Middle frontal gyrus (tissue), 1 donor: Measurements from ENCODE around the gene ELP4.
"Not testable (repeated sequence)": the region's sequence is repeated elsewhere in the genome, so short reads cannot be mapped to it uniquely, and the experiment has no call there.

Experiments used
- DNase-seq: peaks from one replicate; pipeline ENCODE4 v3.0.0-alpha.2; 2015; ENCODE audit warnings: low spot score; ENCODE audit errors: extremely low spot score

ELP4 gene

DNA sequence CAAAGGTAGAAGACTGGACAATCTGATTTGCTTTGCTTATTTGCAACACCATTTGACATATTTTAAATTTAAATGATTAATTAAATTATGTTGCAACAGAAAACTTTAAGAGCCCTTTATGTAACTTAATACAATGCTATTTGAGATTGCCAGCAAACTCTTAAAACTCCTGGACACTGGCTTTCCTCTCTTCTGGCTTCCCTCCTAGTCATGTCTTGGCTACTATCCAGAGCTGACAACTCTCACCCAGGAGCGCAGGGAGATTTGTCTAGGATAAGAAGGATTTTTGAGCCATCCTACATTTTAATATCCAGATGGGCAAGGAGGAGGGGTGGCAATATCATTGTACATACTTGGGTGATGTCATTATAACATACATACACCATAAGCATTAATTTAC is 134.3 kb downstream of the ELP4 start:
- DNase-seq: no peak

DNA sequence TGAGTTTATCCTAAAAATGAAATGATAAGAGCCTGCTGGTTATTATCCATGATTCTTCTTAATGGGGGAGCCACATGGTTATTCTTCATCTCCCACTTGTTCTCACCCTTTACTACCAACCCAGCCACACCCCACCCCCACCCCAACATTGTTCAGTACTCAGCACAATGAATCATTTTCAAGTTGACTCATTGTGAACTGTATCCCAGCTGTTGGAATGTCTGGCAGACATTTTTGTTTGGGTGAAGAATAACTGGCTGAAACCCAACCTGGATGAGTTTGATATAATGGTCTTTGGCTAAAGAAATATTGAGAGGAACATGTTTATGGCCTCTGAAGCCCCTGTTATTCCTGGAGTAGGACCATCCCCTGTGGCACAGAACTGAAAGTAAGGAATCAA is 136.2 kb downstream of the ELP4 start:
- no peak for DNase-seq

DNA sequence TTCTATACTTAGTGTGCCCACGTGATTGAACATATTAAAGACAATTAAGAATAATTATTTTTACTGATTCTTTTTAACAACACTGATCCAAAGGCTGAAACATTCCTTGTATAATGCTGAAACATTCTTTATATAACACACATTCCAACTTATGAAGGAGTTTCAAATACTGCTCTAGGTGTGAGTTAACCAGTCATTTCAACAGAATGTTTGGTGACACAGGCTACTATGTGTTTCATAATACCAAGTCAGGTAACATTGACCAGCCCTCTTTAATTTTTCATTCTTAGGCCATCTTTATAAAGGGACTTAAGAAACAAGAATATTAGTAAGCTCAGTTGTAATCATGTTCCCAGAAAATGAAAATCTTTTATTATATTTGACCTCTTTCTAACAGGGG is 136.6 kb downstream of the ELP4 start:
- DNase-seq: no peak

DNA sequence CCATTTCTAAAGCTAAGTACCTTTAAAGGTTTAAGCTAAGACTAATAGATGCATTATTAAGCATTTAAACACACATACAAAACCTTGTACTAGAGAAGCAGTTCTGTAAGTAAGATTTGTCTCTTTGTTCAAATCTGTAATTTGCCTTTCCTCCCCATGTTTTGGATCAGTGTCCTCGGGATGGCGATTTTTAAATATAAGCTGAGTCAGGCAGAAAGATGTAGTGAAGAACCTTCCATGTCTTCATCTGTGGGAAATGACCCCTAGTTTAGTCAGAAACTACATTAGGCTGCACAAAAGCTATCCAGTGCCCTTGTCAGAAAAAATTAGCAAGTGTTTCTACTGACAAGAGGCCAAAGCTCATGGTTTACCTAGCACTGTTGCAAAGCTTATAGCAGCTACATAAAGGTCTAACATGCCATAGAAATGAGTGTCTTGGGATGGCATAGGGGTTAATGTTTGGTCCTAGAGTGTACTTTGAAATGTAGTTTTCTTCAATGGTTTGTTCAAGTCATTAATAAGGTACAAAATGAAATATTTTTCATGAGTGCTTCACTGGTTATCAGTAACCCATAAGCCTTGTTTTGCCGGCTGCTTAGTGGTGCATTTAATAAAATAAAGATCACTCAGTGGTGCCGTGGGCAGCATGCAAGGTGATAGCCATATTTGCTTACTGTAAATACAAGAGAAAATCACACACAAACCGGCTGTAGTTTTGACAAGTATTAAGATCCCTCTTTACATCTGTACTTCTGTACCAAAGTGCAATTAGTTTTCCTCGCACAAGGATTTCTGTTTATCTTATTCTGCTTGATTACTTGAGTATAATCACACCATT is 139.8 kb downstream of the ELP4 start:
- DNase-seq: no peak

DNA sequence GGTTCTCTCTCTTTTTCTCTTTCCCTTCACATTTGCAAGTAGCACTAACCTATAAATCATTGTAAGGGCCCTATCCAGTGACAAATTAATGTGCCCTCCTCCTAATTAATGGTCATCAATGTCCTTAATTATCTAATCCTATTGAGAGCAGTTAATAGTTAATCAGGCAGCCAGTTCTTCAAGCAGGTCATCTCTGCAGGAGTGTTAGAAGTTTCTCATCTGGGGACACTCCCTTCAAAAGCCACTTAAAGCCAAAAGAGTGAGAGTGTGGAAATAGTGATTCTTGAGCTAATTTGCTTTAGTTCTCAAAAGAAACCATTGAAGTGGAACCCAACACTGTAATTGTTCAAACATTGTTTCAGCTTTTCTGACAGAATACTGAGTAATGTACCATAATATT is 141.6 kb downstream of the ELP4 start:
- no peak for DNase-seq

DNA sequence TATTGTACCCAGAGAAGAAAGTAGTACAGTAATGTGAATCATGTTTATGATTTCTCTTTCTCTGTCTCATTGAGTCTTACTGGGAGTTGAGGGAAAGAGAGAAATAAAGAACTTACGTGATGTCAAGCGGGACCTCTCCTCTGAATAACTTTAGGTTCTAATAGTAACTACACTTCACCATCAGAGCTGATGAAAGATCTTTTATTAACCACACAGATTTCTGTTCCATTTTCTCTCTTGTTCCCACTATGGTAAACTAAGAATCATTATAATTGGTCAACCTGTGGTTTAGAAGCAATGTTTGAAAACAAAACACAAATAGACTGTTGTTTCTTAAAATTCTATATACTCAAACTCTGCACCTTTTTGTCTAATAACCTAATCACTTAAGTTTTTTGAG is 142.3 kb downstream of the ELP4 start:
- DNase-seq: no peak

DNA sequence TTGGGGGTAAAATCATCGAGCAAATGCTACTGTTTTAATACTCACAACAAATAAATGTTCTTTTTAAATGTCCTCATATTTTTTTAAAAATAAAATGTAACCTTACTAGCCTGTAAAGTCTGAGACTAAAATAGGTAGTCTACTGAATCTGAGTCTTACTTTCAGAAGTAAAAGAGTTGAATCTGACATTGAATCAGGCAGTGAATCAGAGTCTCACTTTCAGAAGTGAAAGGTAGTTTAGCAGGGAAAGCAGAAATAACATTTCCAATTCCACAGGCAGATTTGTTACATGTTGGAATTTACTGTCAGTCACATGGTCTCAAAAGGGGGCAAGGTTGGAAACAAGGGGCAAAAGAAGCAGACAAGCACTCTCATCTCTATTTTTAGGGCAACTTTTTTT is 143.0 kb downstream of the ELP4 start:
- no peak for DNase-seq

DNA sequence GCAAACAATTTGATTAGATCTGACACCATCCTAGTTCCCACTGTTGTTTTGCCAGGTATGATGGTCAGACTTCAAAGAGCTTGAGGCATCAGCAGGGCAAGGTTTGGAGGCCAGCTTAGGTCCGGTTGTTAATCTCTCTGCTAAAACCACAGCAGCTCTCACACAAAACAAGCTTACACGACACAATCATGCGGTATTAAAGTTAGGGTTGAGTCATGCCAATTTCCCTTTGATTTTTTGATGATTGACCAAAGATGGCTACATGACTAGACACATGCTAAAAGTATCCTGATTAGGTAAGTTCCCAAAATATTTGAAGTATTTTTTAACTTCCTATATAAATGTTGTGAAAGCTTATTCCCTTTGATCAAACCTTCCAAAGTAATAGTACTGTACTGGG is 145.9 kb downstream of the ELP4 start:
- DNase-seq: no peak

DNA sequence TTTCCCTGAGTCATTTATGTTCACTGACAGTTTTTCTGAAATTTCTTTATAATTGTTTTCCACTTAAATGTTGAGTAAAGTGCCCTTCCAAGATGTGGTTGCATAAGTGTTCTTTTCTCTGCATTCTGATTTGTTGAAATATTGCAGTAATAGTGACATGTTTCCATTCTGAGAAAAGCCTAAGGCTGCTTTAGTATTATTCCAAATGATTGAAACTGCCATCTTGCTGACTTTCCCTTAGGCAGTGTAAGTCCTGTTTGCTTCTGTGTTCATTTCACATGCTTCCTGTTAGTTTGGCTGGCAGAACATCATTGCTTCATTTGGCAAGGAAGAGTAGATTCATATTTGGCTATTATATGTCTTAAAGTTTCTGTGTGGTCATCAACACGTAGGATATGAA is 146.5 kb downstream of the ELP4 start:
- no peak for DNase-seq

DNA sequence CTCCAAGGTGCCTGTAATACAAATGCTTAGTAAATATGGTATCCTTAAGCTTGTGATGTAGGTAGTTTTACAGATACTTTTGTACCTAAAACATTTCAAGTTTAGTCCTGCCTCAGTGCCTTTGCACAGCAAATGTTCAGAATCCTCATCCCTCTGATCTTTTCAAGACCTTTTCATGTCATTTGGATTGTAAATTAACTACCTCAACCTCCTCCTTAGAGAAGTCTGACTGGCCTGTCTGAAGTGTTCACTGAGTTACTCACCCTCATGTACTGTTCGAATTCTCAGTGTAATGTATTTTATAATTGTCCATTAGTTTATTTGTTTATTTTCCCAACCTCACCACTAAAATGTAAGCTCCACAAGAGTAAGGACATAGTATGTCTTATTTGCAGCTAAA is 147.5 kb downstream of the ELP4 start:
- DNase-seq: no peak

DNA sequence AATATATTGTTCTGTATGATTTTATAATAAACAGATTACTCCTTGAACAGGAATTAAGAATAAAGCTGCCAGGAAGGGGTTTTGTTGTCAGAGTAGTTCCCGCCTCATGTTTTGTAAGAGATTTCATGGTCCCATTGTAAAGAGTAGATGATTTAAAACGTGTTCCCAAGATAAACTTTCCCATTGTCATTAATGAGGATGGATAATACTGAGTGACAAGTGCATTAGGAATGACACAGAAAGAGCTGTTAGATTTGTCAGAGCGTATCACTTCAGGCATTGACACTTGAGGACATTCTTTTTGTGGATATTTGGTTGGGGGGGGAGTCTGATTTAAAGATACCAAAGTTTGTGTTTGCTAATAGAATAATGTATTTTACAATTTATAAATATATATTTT is 154.6 kb downstream of the ELP4 start:
- no peak for DNase-seq

DNA sequence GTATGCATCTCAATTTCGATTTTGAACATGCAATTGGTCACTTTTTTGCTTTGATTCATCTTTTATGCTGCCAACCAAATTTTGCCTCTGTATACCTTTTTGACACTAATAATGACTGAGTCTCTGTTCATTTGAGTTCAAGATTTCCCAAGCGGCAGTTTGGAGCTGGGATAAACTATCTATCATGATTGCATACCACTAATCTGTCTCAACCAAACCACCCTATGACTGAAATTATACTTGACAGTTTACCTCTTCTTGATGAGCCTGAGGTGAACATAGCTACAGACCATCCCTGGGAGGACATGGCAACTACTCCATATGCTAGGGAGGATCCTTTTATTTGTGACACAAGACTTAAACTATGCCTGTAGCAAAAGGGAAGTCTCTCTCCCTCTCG is 155.4 kb downstream of the ELP4 start:
- DNase-seq: no peak

DNA sequence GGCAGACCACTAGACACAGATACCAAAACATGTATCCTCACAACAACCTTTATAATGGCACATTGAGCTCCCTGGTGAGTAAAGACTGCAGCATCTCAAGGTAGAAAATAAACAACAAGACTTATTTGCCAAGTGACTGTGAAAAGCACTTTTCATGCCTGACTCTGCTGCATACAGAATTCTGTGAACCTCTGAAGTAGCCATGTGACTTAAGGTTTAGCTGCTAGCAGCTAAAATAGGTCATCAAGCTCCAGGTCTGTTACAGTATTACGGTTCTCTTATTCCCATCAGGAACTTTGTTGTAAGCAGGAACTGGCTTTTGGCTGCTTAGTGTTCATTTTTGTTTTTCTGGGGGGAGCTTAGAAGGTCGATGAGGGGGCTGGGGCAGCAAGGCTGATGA is 162.1 kb downstream of the ELP4 start:
- no peak for DNase-seq

DNA sequence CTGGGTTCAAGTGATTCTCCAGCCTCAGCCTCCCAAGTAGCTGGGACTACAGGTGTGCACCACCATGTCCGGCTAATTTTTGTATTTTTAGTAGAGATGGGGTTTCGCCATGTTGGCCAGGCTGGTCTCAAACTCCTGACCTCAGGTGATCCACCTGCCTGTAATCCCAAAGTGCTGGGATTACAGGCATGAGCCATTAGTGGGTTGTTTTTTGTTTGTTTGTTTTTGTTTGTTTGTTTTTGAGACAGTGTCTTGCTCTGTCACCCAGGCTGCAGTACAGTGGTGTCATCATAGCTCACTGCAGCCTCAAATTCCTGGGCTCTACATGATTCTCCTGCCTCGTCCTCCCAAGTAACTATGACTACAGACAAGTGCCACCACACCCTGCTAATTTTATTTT is 163.5 kb downstream of the ELP4 start:
- not testable (repeated sequence) for DNase-seq

DNA sequence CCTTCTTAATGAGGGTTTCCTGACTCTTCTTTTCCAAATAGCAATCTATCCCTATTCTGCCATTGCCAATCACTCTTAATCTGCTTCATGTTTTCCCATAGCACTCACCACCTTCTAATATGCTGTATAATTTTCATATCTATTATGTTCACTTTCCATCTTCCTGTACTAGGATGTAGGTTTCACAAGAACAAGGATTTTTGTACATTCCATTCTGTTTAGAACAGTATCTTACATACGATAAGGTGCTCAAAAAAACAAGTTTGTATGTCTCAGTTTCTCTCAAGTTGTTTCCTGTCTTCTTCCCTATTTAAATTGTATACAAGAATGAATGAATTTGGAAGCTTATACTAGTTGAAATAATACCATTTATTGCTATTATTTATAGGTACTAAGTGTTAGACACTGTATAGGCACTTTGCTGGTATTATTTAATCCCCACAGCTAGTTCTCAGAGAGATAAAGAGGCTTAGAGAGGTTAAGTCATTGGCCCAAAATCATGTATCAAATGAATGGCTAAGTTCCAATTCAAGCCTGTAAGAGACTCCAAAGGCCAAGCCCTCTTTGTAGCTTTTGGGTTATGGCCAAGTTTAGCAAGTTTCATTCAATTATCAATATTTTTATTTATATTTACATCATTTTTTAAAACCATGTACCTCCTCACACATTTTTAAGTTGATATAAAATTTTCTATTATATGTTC is 166.9 kb downstream of the ELP4 start:
- DNase-seq: no peak

DNA sequence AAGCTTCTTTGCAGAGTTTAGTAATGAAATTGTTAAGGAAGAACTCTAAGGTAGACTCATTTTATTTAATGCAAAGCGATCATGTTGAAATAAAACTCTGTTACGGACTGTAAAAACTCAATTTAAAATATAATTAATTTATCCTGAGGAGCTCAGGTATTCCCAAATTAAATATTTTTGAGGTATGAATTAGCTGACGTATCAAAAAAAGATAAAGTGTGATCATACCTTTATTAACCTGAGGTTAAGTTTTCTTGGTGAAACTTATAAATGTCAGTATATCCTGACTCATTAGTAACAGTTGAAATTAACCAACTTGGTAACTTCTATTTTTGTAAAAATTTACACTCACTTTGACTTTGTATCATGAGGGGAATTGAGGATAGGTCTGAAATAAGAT is 171.2 kb downstream of the ELP4 start:
- DNase-seq: no peak

DNA sequence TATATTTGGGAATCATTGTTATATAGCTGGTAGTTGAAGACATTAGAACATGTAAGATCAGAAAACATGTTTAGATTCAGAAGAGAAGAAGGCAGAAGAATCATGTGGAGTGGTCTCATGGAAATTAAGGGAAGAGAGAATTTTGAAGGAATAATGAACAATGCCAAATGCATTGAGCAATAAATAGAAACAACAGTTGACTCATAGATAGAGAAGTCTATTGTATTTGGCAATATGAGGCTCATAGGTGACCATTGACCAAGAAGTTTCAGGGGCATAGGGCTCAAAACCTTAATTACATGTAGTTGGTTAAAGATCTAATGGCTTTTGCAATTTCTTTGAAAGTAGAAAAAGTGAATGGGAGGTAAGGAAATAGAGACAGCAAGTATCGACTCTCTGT is 177.7 kb downstream of the ELP4 start:
- no peak for DNase-seq

DNA sequence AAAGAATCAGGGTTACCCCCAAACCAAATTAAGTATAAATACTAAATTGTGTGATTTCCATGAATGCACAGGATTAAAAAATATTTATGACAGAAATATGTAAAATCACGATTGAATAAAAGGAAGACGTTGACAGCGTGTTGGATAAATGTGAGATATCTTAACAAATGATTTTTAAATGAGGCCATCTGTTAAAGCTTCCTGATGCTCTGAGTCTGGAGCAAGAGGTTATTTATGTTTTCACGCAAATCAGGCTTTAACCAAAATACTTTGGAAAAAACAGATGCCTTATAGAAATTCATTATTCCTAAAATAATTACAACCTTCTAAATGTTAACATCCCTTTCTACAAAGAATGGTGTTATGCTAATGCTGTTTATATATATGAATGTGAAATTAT is 178.3 kb downstream of the ELP4 start:
- no peak for DNase-seq

DNA sequence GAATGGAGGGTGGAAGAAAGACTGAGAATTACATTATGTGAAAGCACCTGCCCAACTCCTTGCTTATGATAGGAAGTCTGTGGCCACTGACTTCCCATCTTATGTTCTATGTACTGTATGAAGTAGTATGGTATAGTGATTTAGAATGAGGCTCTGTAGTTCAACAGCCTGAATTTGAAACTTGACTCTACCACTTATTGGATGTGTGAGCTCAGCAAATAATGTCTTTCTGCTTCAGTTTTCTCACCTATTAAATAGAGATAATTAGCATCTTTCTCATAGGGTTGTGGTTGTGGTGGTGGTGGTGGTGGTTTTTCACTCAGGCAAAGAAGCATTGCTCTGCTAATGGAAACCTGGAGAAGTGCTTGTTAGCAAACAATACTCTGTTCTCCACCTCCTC is 180.0 kb downstream of the ELP4 start:
- DNase-seq: no peak

DNA sequence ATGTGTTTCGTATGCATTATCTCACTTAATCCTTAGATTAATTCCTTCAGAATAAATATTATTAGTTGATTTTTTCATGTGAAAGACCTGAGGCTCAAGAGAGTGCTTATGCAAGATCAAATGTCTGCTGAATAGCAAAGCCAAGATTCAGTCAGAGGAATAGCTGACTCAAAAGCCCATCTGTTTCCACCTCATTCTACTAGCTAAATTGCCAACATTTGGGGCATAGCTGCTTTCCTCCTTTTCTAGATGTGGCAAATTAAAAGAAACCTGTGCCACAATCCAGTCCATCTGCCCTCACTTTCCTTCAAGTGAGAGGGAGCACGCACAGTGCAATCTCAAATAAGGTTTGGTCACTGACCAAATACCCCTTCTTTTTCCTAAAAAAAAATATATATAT is 180.5 kb downstream of the ELP4 start:
- peak; percentile 22 for DNase-seq

DNA sequence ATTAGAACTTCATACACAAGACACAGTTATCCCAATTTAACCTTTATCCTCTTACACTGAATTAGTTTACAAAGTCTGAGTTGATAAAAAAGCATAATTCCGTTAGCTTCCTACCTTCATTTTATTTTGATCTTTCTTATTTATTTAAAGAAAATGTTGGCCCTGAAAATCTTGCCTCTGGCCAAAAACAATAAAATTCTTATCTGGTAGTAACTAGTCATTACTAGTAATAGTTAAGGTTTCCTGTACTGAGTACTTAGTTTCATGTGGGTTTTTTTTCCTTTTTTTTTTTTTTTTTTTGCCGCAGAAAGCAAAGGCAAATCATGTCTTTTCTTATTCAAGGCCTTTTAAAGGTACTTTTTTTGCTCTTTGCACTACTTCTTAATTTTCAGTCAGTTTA is 180.9 kb downstream of the ELP4 start:
- no peak for DNase-seq

DNA sequence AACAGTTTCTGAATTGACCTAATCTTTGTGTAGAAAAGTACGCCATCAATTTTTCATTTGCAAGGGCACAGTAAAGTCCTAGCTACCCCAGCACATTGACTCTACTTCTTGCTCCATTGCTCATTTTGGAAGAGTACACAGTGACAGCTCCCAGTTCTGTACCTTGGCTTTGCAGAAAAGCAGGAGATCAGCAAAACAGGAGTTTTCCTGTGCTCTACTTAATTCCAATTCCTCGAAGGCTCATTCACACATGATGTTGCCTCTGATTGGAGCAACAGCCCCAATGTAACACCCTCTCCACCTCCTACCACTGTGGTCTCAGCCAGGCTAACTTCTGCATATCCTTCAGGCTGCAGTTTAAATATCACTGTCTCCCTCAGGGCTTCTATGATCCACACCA is 182.9 kb downstream of the ELP4 start:
- no peak for DNase-seq

DNA sequence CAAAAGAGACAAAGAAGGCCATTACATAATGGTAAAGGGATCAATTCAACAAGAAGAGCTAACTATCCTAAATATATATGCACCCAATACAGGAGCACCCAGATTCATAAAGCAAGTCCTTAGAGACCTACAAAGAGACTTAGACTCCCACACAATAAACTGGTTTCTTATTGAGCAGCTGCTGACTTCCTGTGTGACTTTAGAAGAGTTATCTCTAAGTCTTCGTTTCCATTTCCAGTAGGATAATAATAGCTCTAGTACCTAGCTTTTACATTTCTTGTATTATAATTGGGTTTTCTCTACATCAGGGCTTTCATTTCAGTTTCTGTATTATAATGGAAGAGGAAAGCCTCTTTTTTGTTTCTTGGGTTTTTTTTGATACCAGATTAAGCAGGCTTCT is 187.5 kb downstream of the ELP4 start:
- DNase-seq: not testable (repeated sequence)
